Omental fat pad (tissue), 4 donors: ENCODE measurements around the gene HOXC12. TPM values are rescaled to one million over a fixed set of nuclear protein-coding genes. Genes with fewer than 3 reads are reported as not detected.

Experiments
- ATAC-seq: fragments of 150-250 bp; one replicate; pipeline ENCODE4 v1.9.1; 2016; ENCODE audit warnings: mild to moderate bottlenecking, moderate library complexity; ENCODE audit not compliant: low FRiP score
- DNase-seq: peaks from one replicate; pipeline ENCODE4 v3.0.0-alpha.2; 2019; ENCODE audit warnings: low spot score
- total RNA-seq, 4 donors: library from RNA; depleted of rRNA; stranded (reverse); fragments of >200 nt; gene quantifications; one replicate each; pipeline ENCODE4 v1.1.0, GENCODE V29; 2016
- TF ChIP-seq, protein P1 (sequence below), 3 donors: fragments of 450-650 bp; IDR thresholded peaks; one replicate each; pipeline ENCODE4 v1.5.1; 2016 to 2017; ENCODE audit warnings: antibody characterized with exemption in 3 of 3, mild to moderate bottlenecking in 3 of 3, moderate library complexity in 2 of 3

Gene HOXC12
- total RNA-seq, 4 donors from 2014 or later: not detected

DNA sequence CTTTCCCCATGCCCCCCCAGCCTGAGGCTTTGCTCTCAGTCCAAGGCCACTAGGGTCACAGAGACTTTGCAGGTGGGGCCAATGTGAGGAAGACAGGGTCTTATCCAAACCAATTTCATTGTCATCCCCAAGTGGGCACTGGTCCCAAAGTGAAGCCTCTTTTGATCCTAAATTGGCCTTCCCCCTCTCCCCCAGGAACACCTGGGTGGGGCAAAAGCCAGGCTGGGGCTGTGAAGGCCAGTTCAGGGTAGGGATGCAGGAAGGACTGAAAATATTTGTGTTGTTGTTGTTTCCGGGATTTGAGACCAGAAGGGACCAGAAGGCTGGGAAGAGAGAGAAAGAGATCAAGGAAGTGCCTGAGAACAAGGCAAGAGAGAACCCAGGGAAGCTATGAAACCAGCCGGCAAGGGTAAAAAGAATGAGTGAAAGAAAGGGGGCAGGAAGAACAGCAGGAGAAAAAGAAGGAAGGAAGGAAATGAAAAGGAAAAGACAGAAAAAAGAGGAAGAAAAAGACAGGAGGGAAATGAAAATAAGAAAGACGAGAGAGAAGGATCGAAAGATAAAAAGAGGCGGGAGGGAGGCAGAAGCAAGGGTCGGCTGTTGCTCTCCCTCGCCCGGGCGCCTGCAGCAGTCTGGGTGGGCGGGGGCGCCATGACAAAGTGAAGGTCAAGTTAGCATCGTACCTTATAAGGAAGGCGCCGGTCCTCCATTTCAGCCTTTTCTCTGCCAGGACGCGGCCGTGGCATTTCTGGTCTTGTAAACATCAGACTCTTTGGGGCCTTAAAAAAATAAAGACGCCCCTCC, 10.8 kb downstream of the HOXC12 start:
- DNase-seq (no peak), ATAC-seq (no peak)
- TF ChIP-seq, protein P1, sequence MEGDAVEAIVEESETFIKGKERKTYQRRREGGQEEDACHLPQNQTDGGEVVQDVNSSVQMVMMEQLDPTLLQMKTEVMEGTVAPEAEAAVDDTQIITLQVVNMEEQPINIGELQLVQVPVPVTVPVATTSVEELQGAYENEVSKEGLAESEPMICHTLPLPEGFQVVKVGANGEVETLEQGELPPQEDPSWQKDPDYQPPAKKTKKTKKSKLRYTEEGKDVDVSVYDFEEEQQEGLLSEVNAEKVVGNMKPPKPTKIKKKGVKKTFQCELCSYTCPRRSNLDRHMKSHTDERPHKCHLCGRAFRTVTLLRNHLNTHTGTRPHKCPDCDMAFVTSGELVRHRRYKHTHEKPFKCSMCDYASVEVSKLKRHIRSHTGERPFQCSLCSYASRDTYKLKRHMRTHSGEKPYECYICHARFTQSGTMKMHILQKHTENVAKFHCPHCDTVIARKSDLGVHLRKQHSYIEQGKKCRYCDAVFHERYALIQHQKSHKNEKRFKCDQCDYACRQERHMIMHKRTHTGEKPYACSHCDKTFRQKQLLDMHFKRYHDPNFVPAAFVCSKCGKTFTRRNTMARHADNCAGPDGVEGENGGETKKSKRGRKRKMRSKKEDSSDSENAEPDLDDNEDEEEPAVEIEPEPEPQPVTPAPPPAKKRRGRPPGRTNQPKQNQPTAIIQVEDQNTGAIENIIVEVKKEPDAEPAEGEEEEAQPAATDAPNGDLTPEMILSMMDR (IDR thresholded peaks at IDR 0.05): no peak

DNA sequence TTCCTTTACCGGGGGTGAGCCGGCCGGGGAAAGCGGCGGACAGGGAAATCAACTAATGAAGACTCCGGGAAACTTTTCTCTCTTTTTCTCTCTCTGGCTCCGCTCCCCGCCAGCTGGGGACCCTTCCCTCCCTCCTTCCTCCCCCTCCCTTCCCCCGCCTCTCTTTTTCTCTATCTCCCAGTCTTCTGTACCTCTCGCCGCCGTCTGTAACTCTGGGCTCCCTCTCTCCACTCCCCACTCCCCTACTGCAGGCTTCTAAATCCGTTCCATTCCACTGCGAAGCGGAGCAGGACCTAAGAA, 11.3 kb downstream of the HOXC12 start:
- ATAC-seq (no peak), DNase-seq (no peak)
- TF ChIP-seq, protein P1 (IDR thresholded peaks at IDR 0.05): no peak

DNA sequence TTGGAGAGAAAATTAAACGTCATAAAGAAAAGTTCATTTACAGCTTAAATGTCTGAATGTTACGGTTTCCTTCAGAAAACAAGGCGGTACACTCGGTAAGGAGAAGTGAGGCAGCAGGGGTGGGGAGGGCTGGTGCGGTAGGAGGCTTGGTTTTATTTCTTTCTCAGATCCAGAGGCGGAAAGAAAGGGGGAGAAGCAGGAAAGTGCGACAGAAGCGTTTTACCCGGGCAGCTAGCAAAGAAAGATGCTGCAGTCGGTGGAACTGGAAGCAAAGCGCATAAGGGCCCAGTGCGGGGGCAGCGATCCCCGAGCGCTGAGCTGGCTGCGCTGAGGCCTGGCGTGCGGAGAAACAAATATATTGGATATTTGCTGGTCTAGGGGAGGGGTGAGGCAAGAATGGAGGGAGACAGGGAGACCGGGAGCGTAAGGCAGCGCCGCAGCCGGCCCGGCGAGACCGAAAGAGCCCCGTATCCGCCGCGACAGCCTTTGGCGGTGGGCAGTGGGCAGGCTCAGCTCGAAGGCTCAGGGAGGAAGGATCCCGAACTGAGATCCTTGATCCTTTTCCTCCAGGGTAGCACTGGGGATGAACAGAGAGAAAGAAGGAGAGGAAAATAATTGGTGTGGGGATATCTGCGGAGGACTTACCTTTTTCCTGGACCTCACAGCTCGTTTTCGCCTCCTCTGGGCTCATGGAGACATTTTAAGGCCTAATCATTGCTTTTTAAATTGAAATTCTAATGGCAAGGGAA, 11.9 kb downstream of the HOXC12 start:
- TF ChIP-seq, protein P1 (IDR thresholded peaks at IDR 0.05): no peak
- DNase-seq (no peak), ATAC-seq (no peak)

DNA sequence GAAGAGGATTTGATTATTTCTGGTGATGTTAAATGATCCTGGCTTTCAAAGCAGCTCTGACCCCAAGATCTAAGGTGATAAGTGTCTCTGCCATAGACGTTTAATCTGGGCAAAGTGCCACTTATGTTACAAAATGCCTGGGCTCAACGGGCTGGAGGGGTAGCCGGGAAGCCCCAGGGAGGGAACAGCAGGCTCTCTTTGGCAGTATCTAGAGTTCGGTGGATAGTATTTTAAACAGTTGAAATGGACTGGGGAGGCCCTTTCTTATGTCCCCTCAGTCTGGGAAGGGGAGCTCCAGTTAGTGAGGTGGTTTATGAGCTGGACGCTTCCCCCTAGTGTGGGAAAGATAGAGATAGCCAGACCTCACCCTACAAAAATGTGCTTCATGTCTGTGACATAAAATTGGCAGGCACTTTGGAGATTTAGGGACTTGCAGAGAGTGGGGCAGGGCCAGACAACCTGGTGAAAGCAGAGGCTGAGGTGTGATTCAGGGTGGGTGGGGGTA, 12.8 kb downstream of the HOXC12 start:
- DNase-seq (no peak), ATAC-seq (no peak)
- TF ChIP-seq, protein P1 (IDR thresholded peaks at IDR 0.05): no peak

DNA sequence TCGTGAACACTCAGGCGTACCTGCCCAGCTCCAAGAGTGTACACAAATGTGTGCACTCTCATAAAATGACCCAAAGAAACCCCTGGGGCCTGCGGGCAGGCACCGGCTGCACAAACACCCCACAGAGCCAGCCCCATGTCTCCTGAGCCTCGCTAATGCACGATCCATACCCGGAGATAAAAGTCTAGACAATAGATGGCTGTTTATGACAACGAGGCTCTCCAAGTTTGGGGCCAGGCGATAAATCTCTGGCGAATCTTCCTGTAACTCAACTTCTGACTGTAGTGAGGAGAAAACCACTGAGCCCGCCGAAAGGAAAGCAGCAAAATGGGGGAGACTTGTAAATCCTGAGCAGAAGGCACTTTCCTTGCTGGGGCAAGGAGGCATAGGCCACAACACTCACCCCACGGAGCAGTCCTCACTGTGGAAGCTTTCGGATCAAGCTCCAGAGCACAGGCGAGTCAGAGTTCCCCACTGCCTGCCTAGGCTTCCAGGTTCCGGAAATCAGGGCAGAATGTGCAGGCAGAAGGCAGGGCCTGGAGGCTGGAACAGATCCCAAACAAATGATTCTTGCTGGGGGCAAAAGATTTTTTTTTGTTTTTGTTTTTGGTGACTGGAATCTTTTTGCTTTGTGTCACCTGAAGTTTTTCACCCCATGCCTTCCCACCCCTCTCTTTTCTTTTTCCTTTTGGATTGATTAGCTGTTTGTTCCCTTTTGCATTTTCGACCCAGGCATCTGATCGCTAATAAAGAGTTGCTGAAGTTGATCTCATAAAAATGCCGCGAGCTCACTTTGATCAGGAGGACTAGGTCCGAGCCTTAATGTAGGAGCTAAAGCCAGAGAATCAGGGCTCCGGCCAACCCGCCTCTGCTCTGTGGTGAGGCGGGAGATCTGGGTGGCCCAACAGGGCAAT, 13.8 kb downstream of the HOXC12 start:
- no peak for DNase-seq

DNA sequence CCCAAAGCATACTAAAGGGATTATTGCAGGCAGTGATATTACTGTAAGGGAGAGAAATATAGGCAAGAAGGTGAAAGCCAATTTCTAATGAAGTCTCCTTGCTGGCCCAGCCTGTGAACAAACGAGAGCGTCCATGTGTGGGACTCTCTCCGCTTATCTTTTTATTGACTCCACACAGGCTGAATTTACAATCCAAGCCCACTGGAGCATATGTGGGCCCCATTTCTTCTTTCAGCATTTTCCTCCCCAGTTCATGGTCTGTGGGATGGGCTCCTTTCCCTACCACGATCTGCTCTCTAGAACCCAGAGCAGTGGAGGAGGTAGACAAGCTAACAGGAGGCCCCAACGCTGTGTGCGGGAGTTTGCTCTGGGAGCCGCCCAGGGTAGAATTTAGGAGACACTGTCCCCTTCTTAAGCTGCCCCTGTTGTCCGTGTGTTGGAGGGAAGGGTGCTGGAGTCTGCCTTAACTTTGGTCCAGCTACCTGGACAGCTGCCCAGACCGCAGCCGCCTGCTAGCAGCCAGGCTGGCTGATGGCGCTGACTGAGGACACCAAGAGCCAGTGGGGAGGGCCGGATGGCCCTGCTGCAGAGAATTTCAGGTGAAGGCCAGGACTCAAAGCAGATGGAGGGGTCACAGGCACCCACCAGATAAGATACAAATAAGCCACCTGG, 15.0 kb downstream of the HOXC12 start:
- no peak for DNase-seq
- no peak for ATAC-seq
- TF ChIP-seq, protein P1 (IDR thresholded peaks at IDR 0.05): no peak

More for the DNA sequence above, 13.8 kb downstream of the HOXC12 start:
- ATAC-seq: no peak
- TF ChIP-seq, protein P1 (IDR thresholded peaks at IDR 0.05): no peak
